ENCODE results near the gene JARID2.

Gene JARID2

GRCh38 chr6:15330174-15330944 lies 84.5 kb downstream of the JARID2 start:
- DNase-seq, result no peak

GRCh38 chr6:15331143-15331542 lies 85.3 kb downstream of the JARID2 start:
- DNase-seq, result no peak

- no peak for DNase-seq
Observed at GRCh38 chr6:15331629-15332251, 85.9 kb downstream of the JARID2 start.

- no peak for DNase-seq
Observed at GRCh38 chr6:15332446-15332845, 86.6 kb downstream of the JARID2 start.

GRCh38 chr6:15335385-15335784 lies 89.5 kb downstream of the JARID2 start:
- DNase-seq, result no peak

- DNase-seq, result no peak
Observed at GRCh38 chr6:15335916-15336315, 90.0 kb downstream of the JARID2 start.

GRCh38 chr6:15336900-15337560 lies 91.2 kb downstream of the JARID2 start:
- DNase-seq, result no peak

GRCh38 chr6:15337582-15337981 lies 91.7 kb downstream of the JARID2 start:
- peak in 2 of 56 donors; percentile 6 to 18 for DNase-seq

- DNase-seq, result no peak
Observed at GRCh38 chr6:15338476-15338875, 92.6 kb downstream of the JARID2 start.

- DNase-seq, result no peak
Observed at GRCh38 chr6:15339081-15339480, 93.2 kb downstream of the JARID2 start.

GRCh38 chr6:15340105-15340601 lies 94.3 kb downstream of the JARID2 start:
- DNase-seq, result no peak

GRCh38 chr6:15340775-15341174 lies 94.9 kb downstream of the JARID2 start:
- DNase-seq, result no peak

GRCh38 chr6:15341311-15342001 lies 95.6 kb downstream of the JARID2 start:
- DNase-seq, result no peak

GRCh38 chr6:15342114-15342513 lies 96.2 kb downstream of the JARID2 start:
- no peak for DNase-seq

- DNase-seq, result no peak
Observed at GRCh38 chr6:15343490-15344191, 97.8 kb downstream of the JARID2 start.

- DNase-seq, result no peak
Observed at GRCh38 chr6:15344192-15344519, 98.3 kb downstream of the JARID2 start.

- DNase-seq, result no peak
Observed at GRCh38 chr6:15344831-15345230, 99.0 kb downstream of the JARID2 start.

- DNase-seq, result no peak
Observed at GRCh38 chr6:15346315-15346714, 100.4 kb downstream of the JARID2 start.

GRCh38 chr6:15348528-15348927 lies 102.7 kb downstream of the JARID2 start:
- no peak for DNase-seq

- DNase-seq, result no peak
Observed at GRCh38 chr6:15349379-15349778, 103.5 kb downstream of the JARID2 start.

- DNase-seq, result no peak
Observed at GRCh38 chr6:15350386-15351083, 104.7 kb downstream of the JARID2 start.

All from amygdala (tissue), 56 donors.